Fibroblast of lung (primary cell): ENCODE measurements around the gene DCBLD2.

ENCODE experiments used
- CTCF ChIP-seq, 2 donors: IDR thresholded peaks in 1 of 2; conservative IDR thresholded peaks in 1 of 2; 1 replicate in 1 of 2; 2 replicates in 1 of 2; pipeline ENCODE4 v1.5.1; 2011 to 2012; ENCODE audit warnings: low read length in 2 of 2, control low read depth in 1 of 2, inconsistent platforms in 1 of 2, low read depth in 1 of 2, mild to moderate bottlenecking in 1 of 2
- EZH2 ChIP-seq: IDR thresholded peaks from 2 replicates; pipeline ENCODE4 v1.5.1; 2012; ENCODE audit warnings: low read length, control low read depth, mild to moderate bottlenecking; ENCODE audit errors: missing control alignments

GRCh38 chr3:98761643-98762229 lies 139.8 kb downstream of the DCBLD2 start:
- TF ChIP-seq CTCF (conservative IDR thresholded peaks at IDR 0.05 in 1 of 2, IDR thresholded peaks at IDR 0.05 in 1 of 2; ENCODE audit: low read depth in 1 of 2, low read length in 2 of 2): no peak
- TF ChIP-seq EZH2: no peak
